ENCODE data around the gene NUAK2. TPM values are rescaled to one million over a fixed set of nuclear protein-coding genes. Genes with fewer than 3 reads are reported as not detected.

NUAK2 gene
- total RNA-seq, 1 donor from 2014 or later, result 49.6 TPM

DNA sequence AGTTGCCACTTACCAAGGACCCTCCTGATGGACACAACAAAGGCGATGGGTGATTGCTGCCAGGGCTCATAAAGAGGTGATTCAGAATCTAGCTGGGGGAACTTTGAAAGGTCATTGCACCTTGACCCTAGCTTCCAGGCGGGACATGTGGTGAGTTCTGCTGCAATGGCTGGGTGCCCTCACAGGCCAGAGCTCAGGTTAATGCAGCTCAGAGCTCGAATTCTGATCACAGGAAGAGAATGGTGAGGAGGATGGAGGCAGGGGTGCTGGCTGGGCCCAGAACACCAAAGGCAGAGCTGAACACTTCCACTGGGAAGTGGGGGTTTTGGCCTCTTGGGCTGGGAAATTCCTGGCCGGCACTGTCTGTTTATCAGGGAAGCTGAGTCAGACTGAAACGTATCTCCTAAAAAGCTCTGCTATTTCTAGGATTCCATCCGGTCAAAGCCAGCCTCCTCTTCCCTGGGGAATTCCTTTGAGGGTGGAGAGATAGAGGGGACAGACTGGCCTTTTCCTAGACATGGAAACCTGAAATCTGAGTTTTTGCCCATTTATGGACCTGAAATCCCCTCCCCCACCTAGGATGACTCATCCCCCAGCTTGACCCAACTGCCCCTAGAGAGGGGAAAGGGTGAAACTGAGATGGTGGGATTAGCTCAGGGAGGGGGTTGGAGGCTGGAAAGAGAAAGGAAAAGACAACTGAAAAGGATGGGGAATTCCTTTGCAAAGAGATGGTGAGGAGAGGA lies 27.2 kb downstream of the NUAK2 start:
- Histone ChIP-seq H3K36me3 (no peaks in the 10 kb centered on the region), H3K27ac (peak overlapping the region; percentile 76), H3K9me3 (no peaks in the 10 kb centered on the region), H3K4me1 (peaks cover 29% of the 10 kb centered on the region), H3K27me3 (no peaks in the 10 kb centered on the region), H3K4me3 (no peak overlapping the region)
- DNase-seq (ENCODE audit: extremely low spot score in 2 of 2), result no peak
- intact Hi-C loops (cut with DNase I), result no loop called here
- TF ChIP-seq POLR2A (IDR thresholded peaks at IDR 0.05), result no peak
- TF ChIP-seq POLR2AphosphoS5 (IDR thresholded peaks at IDR 0.05; ENCODE audit: insufficient read depth in 1 of 2, low read depth in 1 of 2), result peak; percentile 20 to 34

DNA sequence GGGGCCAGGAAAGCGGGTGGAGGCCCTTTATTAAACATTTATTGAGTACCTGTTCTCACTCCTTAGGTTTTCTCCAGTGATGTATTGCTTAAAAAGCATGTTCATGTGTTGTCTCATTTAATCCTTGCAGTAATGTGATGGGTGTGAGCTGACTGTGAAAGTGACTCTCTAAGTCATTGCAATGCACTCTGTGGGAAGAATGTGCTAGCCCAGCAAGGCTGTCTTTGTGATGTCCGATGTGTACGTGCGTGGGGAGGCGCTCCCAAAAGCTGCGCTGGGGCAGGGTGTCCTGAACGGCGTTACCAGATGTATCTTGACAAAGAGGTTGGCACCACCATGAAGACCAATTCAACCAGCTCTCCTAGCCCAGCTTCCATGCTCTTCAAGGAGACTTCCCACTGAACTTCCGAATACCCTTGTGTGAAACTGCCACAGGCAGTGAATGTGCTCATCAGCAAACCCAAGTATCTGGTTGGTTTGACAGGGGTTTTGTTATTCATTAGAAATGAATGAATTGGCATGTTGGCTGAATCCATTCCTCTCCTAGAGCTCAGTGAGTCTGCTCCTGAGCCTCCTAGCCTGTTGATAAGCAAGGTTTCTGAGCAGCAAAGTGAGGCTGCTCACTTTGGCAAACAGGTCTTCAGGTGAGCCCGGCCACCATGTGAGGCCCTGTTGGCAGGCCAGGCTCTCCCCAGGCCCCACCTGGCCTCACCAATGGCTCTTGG lies 28.0 kb downstream of the NUAK2 start:
- intact Hi-C loops (cut with DNase I), result no loop called here
- Histone ChIP-seq H3K4me1 (peaks cover 29% of the 10 kb centered on the region), H3K4me3 (no peak overlapping the region), H3K36me3 (no peaks in the 10 kb centered on the region), H3K9me3 (no peaks in the 10 kb centered on the region), H3K27ac (peak overlapping the region; percentile 76), H3K27me3 (no peaks in the 10 kb centered on the region)
- TF ChIP-seq, protein P1, sequence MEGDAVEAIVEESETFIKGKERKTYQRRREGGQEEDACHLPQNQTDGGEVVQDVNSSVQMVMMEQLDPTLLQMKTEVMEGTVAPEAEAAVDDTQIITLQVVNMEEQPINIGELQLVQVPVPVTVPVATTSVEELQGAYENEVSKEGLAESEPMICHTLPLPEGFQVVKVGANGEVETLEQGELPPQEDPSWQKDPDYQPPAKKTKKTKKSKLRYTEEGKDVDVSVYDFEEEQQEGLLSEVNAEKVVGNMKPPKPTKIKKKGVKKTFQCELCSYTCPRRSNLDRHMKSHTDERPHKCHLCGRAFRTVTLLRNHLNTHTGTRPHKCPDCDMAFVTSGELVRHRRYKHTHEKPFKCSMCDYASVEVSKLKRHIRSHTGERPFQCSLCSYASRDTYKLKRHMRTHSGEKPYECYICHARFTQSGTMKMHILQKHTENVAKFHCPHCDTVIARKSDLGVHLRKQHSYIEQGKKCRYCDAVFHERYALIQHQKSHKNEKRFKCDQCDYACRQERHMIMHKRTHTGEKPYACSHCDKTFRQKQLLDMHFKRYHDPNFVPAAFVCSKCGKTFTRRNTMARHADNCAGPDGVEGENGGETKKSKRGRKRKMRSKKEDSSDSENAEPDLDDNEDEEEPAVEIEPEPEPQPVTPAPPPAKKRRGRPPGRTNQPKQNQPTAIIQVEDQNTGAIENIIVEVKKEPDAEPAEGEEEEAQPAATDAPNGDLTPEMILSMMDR (IDR thresholded peaks at IDR 0.05), result no peak
- TF ChIP-seq POLR2AphosphoS5 (IDR thresholded peaks at IDR 0.05; ENCODE audit: insufficient read depth in 1 of 2, low read depth in 1 of 2) (no peak), POLR2A (IDR thresholded peaks at IDR 0.05) (no peak)
- no peak for DNase-seq (ENCODE audit: extremely low spot score in 2 of 2)

DNA sequence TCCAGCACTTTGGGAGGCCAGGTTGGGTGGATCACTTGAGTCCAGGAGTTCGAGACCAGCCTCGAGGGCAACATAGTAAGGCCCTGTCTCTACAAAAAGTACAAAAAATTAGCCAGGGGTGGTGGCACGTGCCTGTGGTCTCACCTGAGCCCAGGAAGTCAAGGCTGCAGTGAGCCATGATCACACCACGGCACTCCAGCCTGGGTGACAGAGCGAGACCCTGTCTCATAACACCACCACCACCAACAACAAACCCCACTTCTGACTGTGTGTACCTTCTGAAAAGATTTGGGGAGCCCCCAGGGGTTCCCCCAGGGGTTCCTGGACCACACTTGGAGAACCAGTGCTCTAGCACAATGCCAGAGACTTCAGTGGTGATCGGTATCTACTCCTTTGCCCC lies 29.9 kb downstream of the NUAK2 start:
- Histone ChIP-seq H3K4me3 (no peak overlapping the region), H3K27ac (no peak overlapping the region), H3K4me1 (peaks cover 49% of the 10 kb centered on the region), H3K27me3 (no peaks in the 10 kb centered on the region), H3K9me3 (no peaks in the 10 kb centered on the region), H3K36me3 (no peaks in the 10 kb centered on the region)
- no peak for TF ChIP-seq POLR2AphosphoS5 (IDR thresholded peaks at IDR 0.05; ENCODE audit: insufficient read depth in 1 of 2, low read depth in 1 of 2)
- no peak for TF ChIP-seq POLR2A (IDR thresholded peaks at IDR 0.05)
- TF ChIP-seq, protein P1 (IDR thresholded peaks at IDR 0.05), result no peak
- DNase-seq (ENCODE audit: extremely low spot score in 2 of 2), result no peak
- intact Hi-C loops (cut with DNase I), result no loop called here

DNA sequence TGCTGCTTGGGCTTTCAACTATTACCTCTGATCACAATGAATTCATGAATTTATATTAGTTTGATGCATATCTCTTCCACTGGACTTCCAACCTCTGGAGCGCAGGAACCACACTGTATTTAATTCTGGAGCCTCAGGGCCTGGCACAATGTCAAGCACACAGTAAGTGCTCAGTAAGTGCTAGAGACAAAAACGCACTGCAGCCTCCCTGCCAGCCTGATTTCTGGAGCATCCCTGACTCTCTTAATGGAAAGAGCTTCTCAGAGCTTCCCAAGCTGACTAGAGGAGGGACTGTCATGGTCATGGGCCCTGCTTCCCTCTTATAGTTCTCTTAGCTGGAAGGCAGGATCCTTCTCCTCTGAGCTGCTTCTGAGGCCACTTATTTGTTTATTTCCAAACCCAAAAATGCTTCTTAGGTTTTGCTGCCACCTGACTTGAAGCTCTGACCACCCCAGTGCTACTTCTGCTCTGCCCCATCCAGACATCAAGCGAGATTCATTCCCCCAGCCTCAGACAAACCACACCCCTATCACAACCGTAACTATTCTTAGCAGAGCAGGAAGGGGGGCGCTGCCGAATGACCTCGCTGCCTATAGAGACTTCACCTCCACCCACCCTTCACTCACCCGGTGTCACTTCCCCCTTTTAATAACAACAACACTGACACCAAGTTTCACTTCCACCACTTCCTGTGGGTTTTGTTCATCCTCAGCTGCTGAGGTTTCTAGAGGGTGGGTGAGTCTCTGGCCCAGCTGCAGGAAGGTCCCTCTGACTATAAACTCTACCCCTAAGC lies 33.6 kb downstream of the NUAK2 start:
- H3K27me3 ChIP-seq, result no peaks in the 10 kb centered on the region
- no peaks in the 10 kb centered on the region for H3K36me3 ChIP-seq
- intact Hi-C loops (cut with DNase I), result no loop called here
- H3K4me1 ChIP-seq, result peaks cover 52% of the 10 kb centered on the region
- no peaks in the 10 kb centered on the region for H3K9me3 ChIP-seq
- no peak for DNase-seq (ENCODE audit: extremely low spot score in 2 of 2)
- H3K4me3 ChIP-seq, result no peak overlapping the region
- TF ChIP-seq POLR2A (IDR thresholded peaks at IDR 0.05) (no peak), POLR2AphosphoS5 (IDR thresholded peaks at IDR 0.05; ENCODE audit: insufficient read depth in 1 of 2, low read depth in 1 of 2) (no peak)
- TF ChIP-seq, protein P1 (IDR thresholded peaks at IDR 0.05), result no peak
- H3K27ac ChIP-seq, result no peak overlapping the region

DNA sequence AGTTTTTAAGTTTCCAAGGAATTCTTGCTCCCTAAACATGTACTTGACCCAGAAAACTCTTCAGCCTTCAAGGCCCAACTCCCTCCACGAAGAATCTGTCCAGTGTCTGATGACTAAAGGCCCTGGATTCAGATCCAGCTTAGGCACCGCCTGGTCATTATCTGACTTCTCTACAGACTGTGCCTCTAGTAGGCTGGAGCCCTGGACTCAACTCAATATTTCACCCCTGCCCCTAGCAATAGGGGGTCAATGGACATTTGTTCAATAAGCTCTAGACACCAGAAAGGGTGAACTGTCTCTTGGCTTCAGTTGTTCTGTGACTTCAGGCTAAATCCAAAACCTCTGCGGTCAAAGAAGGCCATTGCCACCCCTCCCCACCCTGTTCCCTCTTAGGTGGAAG lies 34.5 kb downstream of the NUAK2 start:
- no peaks in the 10 kb centered on the region for H3K9me3 ChIP-seq
- no peak overlapping the region for H3K4me3 ChIP-seq
- peaks cover 52% of the 10 kb centered on the region for H3K4me1 ChIP-seq
- H3K27me3 ChIP-seq, result no peaks in the 10 kb centered on the region
- H3K27ac ChIP-seq, result peak overlapping the region; percentile 52
- intact Hi-C loops (cut with DNase I), result no loop called here
- DNase-seq (ENCODE audit: extremely low spot score in 2 of 2), result no peak
- H3K36me3 ChIP-seq, result no peaks in the 10 kb centered on the region
- TF ChIP-seq POLR2AphosphoS5 (IDR thresholded peaks at IDR 0.05; ENCODE audit: insufficient read depth in 1 of 2, low read depth in 1 of 2) (no peak), POLR2A (IDR thresholded peaks at IDR 0.05) (no peak)
- TF ChIP-seq, protein P1 (IDR thresholded peaks at IDR 0.05), result no peak
